Osteocyte (in vitro differentiated cells): Measurements from ENCODE around the gene GPR42. TPM values are rescaled to one million over a fixed set of nuclear protein-coding genes. Genes with fewer than 3 reads are reported as not detected.

Source experiments
- DNase-seq: peaks from one replicate; pipeline ENCODE4 v3.0.0; 2021; ENCODE audit warnings: mixed read lengths; ENCODE audit not compliant: unreplicated experiment; ENCODE audit errors: extremely low spot score
- H3K27ac Mint-ChIP-seq: one replicate; pipeline ENCODE4 v1.8.0; 2021; ENCODE audit warnings: mild to moderate bottlenecking, mixed read lengths; ENCODE audit not compliant: unreplicated experiment
- H3K27me3 Mint-ChIP-seq: one replicate; pipeline ENCODE4 v1.8.0; 2021; ENCODE audit warnings: mixed read lengths; ENCODE audit not compliant: unreplicated experiment
- H3K36me3 Mint-ChIP-seq: one replicate; pipeline ENCODE4 v1.8.0; 2021; ENCODE audit warnings: mixed read lengths; ENCODE audit not compliant: unreplicated experiment
- H3K4me1 Mint-ChIP-seq: one replicate; pipeline ENCODE4 v1.8.0; 2021; ENCODE audit warnings: mixed read lengths; ENCODE audit not compliant: unreplicated experiment
- H3K4me3 Mint-ChIP-seq: one replicate; pipeline ENCODE4 v1.8.0; 2021; ENCODE audit warnings: mild to moderate bottlenecking, moderate library complexity, mixed read lengths; ENCODE audit not compliant: unreplicated experiment
- H3K9me3 Mint-ChIP-seq: one replicate; pipeline ENCODE4 v1.8.0; 2021; ENCODE audit warnings: mixed read lengths; ENCODE audit not compliant: unreplicated experiment
- CTCF ChIP-seq: fragments of 200-600 bp; sonication (generic); IDR thresholded peaks from 2 replicates; pipeline ENCODE4 v1.5.0; 2021; ENCODE audit warnings: antibody characterized with exemption, mild to moderate bottlenecking, moderate library complexity
- total RNA-seq: library from RNA; stranded (reverse); gene quantifications from 2 replicates; pipeline ENCODE4 v1.2.1, GENCODE V29; 2021

GPR42 gene
- total RNA-seq, 1 donor from 2014 or later: not detected

GRCh38 chr19:35380450-35381124 is 9.7 kb downstream of the GPR42 start:
- no peaks in the 10 kb centered on the region for H3K4me1 Mint-ChIP-seq
- no peaks in the 10 kb centered on the region for H3K36me3 Mint-ChIP-seq
- H3K27ac Mint-ChIP-seq: no peak overlapping the region
- no peak overlapping the region for H3K4me3 Mint-ChIP-seq
- H3K9me3 Mint-ChIP-seq: no peaks in the 10 kb centered on the region
- peak; percentile 56 for DNase-seq
- no peak for TF ChIP-seq CTCF
- H3K27me3 Mint-ChIP-seq: no peaks in the 10 kb centered on the region

GRCh38 chr19:35381318-35381717 is 10.4 kb downstream of the GPR42 start:
- Mint-ChIP-seq H3K27ac (no peak overlapping the region), H3K9me3 (peaks cover 1% of the 10 kb centered on the region), H3K27me3 (no peaks in the 10 kb centered on the region), H3K4me3 (no peak overlapping the region), H3K4me1 (no peaks in the 10 kb centered on the region), H3K36me3 (no peaks in the 10 kb centered on the region)
- no peak for TF ChIP-seq CTCF
- peak; percentile 49 for DNase-seq

GRCh38 chr19:35381926-35382325 is 11.1 kb downstream of the GPR42 start:
- peaks cover 7% of the 10 kb centered on the region for H3K9me3 Mint-ChIP-seq
- TF ChIP-seq CTCF: no peak
- H3K27ac Mint-ChIP-seq: no peak overlapping the region
- no peaks in the 10 kb centered on the region for H3K36me3 Mint-ChIP-seq
- H3K4me1 Mint-ChIP-seq: no peaks in the 10 kb centered on the region
- H3K4me3 Mint-ChIP-seq: no peak overlapping the region
- DNase-seq: no peak
- H3K27me3 Mint-ChIP-seq: no peaks in the 10 kb centered on the region

GRCh38 chr19:35383536-35383935 is 12.7 kb downstream of the GPR42 start:
- Mint-ChIP-seq H3K9me3 (peaks cover 11% of the 10 kb centered on the region), H3K27me3 (no peaks in the 10 kb centered on the region)

More at GRCh38 chr19:35383536-35383935, 12.7 kb downstream of the GPR42 start:
- no peaks in the 10 kb centered on the region for H3K4me1 Mint-ChIP-seq
- peak; percentile 25 for DNase-seq
- H3K4me3 Mint-ChIP-seq: no peak overlapping the region
- H3K36me3 Mint-ChIP-seq: no peaks in the 10 kb centered on the region
- H3K27ac Mint-ChIP-seq: no peak overlapping the region
- no peak for TF ChIP-seq CTCF
